Kidney tubule cell (primary cell): ENCODE measurements around the gene MCFD2.
"Not testable (repeated sequence)": the region's sequence is repeated elsewhere in the genome, so short reads cannot be mapped to it uniquely, and the experiment has no call there.

Source experiments
- DNase-seq: peaks from one replicate; pipeline ENCODE4 v3.0.0-alpha.2; 2018; ENCODE audit warnings: low spot score

Gene MCFD2

GRCh38 chr2:46937471-46937901 is 21.9 kb upstream of the MCFD2 start:
- no peak for DNase-seq

- DNase-seq: no peak
Measured at GRCh38 chr2:46936566-46936965, 21.0 kb upstream of the MCFD2 start.

GRCh38 chr2:46935071-46935470 is 19.5 kb upstream of the MCFD2 start:
- DNase-seq: no peak

GRCh38 chr2:46929612-46930011 is 14.0 kb upstream of the MCFD2 start:
- DNase-seq: no peak

- no peak for DNase-seq
Measured at GRCh38 chr2:46926863-46927262, 11.3 kb upstream of the MCFD2 start.

- DNase-seq: peak; percentile 25
Measured at GRCh38 chr2:46925474-46926351, 10.1 kb upstream of the MCFD2 start.

- no peak for DNase-seq
Measured at GRCh38 chr2:46924608-46925007, 9.0 kb upstream of the MCFD2 start.

- no peak for DNase-seq
Measured at GRCh38 chr2:46924038-46924437, 8.4 kb upstream of the MCFD2 start.

GRCh38 chr2:46923041-46923528 is 7.5 kb upstream of the MCFD2 start:
- DNase-seq: peak; percentile 80

- no peak for DNase-seq
Measured at GRCh38 chr2:46922606-46923005, 7.0 kb upstream of the MCFD2 start.

GRCh38 chr2:46921676-46922448 is 6.3 kb upstream of the MCFD2 start:
- peak; percentile 26 for DNase-seq

- DNase-seq: no peak
Measured at GRCh38 chr2:46917628-46918027, 2.0 kb upstream of the MCFD2 start.

GRCh38 chr2:46915811-46916630 is 415 bp upstream of the MCFD2 start:
- DNase-seq: peak; percentile 93

GRCh38 chr2:46914578-46915230 is 902 bp downstream of the MCFD2 start:
- DNase-seq: peak; percentile 6

GRCh38 chr2:46913471-46914381 is 1.9 kb downstream of the MCFD2 start:
- DNase-seq: peak; percentile 83

- DNase-seq: peak; percentile 96
Measured at GRCh38 chr2:46909771-46910419, 5.7 kb downstream of the MCFD2 start.

GRCh38 chr2:46909150-46909549 is 6.5 kb downstream of the MCFD2 start:
- DNase-seq: no peak

GRCh38 chr2:46904908-46905678 is 10.5 kb downstream of the MCFD2 start:
- DNase-seq: not testable (repeated sequence)

- DNase-seq: not testable (repeated sequence)
Measured at GRCh38 chr2:46902980-46903379, 12.6 kb downstream of the MCFD2 start.
